Endodermal cell (in vitro differentiated cells): Measurements from ENCODE around the gene IRF2BP1. TPM values are rescaled to one million over a fixed set of nuclear protein-coding genes. Genes with fewer than 3 reads are reported as not detected.

Source experiments
- DNase-seq: peaks from one replicate; pipeline ENCODE4 v3.0.0-alpha.2; 2017
- H3K27ac ChIP-seq: 2 replicates; pipeline ENCODE4 v1.5.1; 2013; ENCODE audit warnings: mild to moderate bottlenecking, low read depth, low read length, moderate library complexity
- H3K27me3 ChIP-seq: 2 replicates; pipeline ENCODE4 v1.6.1; 2013; ENCODE audit warnings: mild to moderate bottlenecking, low read length, moderate library complexity; ENCODE audit not compliant: insufficient read depth, control insufficient read depth, poor library complexity, severe bottlenecking
- H3K36me3 ChIP-seq: 2 replicates; pipeline ENCODE4 v1.7.0; 2013; ENCODE audit warnings: mild to moderate bottlenecking, low read length, moderate library complexity; ENCODE audit not compliant: control insufficient read depth, insufficient read depth
- H3K4me1 ChIP-seq: one replicate; pipeline ENCODE4 v1.7.0; 2013; ENCODE audit warnings: low read length; ENCODE audit not compliant: control insufficient read depth, insufficient read depth
- H3K4me3 ChIP-seq: 2 replicates; pipeline ENCODE4 v1.5.1; 2013; ENCODE audit warnings: mild to moderate bottlenecking, low read length, moderate library complexity
- H3K9ac ChIP-seq: 2 replicates; pipeline ENCODE4 v1.6.1; 2013; ENCODE audit warnings: mild to moderate bottlenecking, low read length, moderate library complexity; ENCODE audit not compliant: poor library complexity, severe bottlenecking; ENCODE audit errors: extremely low read depth
- H3K9me3 ChIP-seq: 2 replicates; pipeline ENCODE4 v1.6.1; 2013; ENCODE audit warnings: mild to moderate bottlenecking, low read length, moderate library complexity; ENCODE audit not compliant: control insufficient read depth
- H3K27ac Mint-ChIP-seq: 2 replicates; pipeline ENCODE4 v1.8.0; 2020; ENCODE audit warnings: mixed read lengths
- H3K27me3 Mint-ChIP-seq: 2 replicates; pipeline ENCODE4 v1.8.0; 2021; ENCODE audit warnings: mild to moderate bottlenecking, mixed read lengths; ENCODE audit not compliant: insufficient read depth
- H3K36me3 Mint-ChIP-seq: 2 replicates; pipeline ENCODE4 v1.8.0; 2020; ENCODE audit warnings: low read depth, mixed read lengths
- H3K4me1 Mint-ChIP-seq: 2 replicates; pipeline ENCODE4 v1.8.0; 2020; ENCODE audit warnings: mixed read lengths
- H3K4me3 Mint-ChIP-seq: 2 replicates; pipeline ENCODE4 v1.8.0; 2020; ENCODE audit warnings: mild to moderate bottlenecking, moderate library complexity, mixed read lengths
- H3K9me3 Mint-ChIP-seq: 2 replicates; pipeline ENCODE4 v1.8.0; 2020; ENCODE audit warnings: mild to moderate bottlenecking, mixed read lengths
- CTCF ChIP-seq: fragments of 200-600 bp; sonication (generic); conservative IDR thresholded peaks from 2 replicates; pipeline ENCODE4 v1.5.0; 2021; ENCODE audit warnings: antibody characterized with exemption, mild to moderate bottlenecking
- WGBS, 2 experiments: methylation state at CpG; one replicate each; pipeline versions ENCODE4 v1.1.5 to v1.1.7; 2013; ENCODE audit warnings: missing lambda C conversion rate in 2 of 2, mixed read lengths in 1 of 2; ENCODE audit not compliant: insufficient coverage in 1 of 2, insufficient read length in 1 of 2; 5-methylcytosine and 5-hydroxymethylcytosine counted together
- long read RNA-seq, 4 experiments: library from polyadenylated mRNA in 2 of 4; library from RNA in 1 of 4; library from capped mRNA in 1 of 4; stranded (forward) in 3 of 4; unstranded in 1 of 4; transcript quantifications; one replicate each; pipeline ENCODE4 v2.0.0, GENCODE V29; 2020 to 2021; ENCODE audit warnings: inconsistent platforms in 1 of 4
- polyA plus RNA-seq, 2 experiments: library from polyadenylated mRNA; stranded (reverse); fragments of 50-300 nt; gene quantifications; one replicate each; pipeline ENCODE4 v1.2.3, GENCODE V29; 2013
- total RNA-seq, 2 donors: library from RNA; stranded (reverse); fragmentation: NEBNext Ultra II Directional in 1 of 2; extraction: Animal tissue kit (Norgen Biotek cat#: 25700) in 1 of 2; gene quantifications; 2 replicates in 1 of 2; 3 replicates in 1 of 2; pipeline ENCODE4 v1.2.1, GENCODE V29; 2021

The IRF2BP1 gene
- 10 to 100 TPM; 23.8 to 30.3 TPM for total RNA-seq
- 18.0 TPM for polyA plus RNA-seq (2013, experiment 1 of 2)
- polyA plus RNA-seq (2013, experiment 2 of 2) = 18.3 TPM
- long read RNA-seq, experiment 1, transcript IRF2BP1-201 (1 exons, 2,564 nt) = major isoform, 16 of 16 reads
- long read RNA-seq, experiment 1, partial matches to known transcripts = 0 of 16 reads
- long read RNA-seq, experiment 1, other reads (novel, unspliced or antisense) = 0 of 16 reads
- long read RNA-seq, experiment 2, transcript IRF2BP1-201 (1 exons, 2,564 nt) = major isoform, 115 of 115 reads
- long read RNA-seq, experiment 2, partial matches to known transcripts = 0 of 115 reads
- long read RNA-seq, experiment 2, other reads (novel, unspliced or antisense) = 0 of 115 reads
- long read RNA-seq, experiment 3, partial matches to known transcripts = 0 of 2 reads
- long read RNA-seq, experiment 3, other reads (novel, unspliced or antisense) = 0 of 2 reads
- long read RNA-seq, experiment 4 = 0 reads

- no peak for TF ChIP-seq CTCF
- no peaks in the 10 kb centered on the region for H3K27me3 ChIP-seq
- peaks cover 3% of the 10 kb centered on the region for H3K36me3 ChIP-seq
- Mint-ChIP-seq H3K27me3 (no peaks in the 10 kb centered on the region), H3K36me3 (peaks cover 4% of the 10 kb centered on the region), H3K9me3 (no peaks in the 10 kb centered on the region), H3K4me1 (peaks cover 20% of the 10 kb centered on the region), H3K4me3 (peak within 1 kb of the TSS; percentile 81), H3K27ac (peak within 1 kb of the TSS; percentile 99)
- peaks cover 6% of the 10 kb centered on the region for H3K4me1 ChIP-seq
- 1 to 2% methylated on average over 9 to 107 of the region's 107 CpGs for WGBS, 2 experiments
- peak within 1 kb of the TSS; percentile 81 for H3K9ac ChIP-seq
- peak within 1 kb of the TSS; percentile 68 for H3K27ac ChIP-seq
- no peaks in the 10 kb centered on the region for H3K9me3 ChIP-seq
- DNase-seq = peak; percentile 97
- peak within 1 kb of the TSS; percentile 90 for H3K4me3 ChIP-seq
Observed at GRCh38 chr19:45885556-45886426, at the start of gene IRF2BP1. IRF2BP1 (minus strand) TSS chr19:45886141; CDS start chr19:45885774, 367 bp downstream.

GRCh38 chr19:45935267-45935666 is 49.3 kb upstream of the IRF2BP1 start:
- TF ChIP-seq CTCF = no peak
- Mint-ChIP-seq H3K4me1 (no peaks in the 10 kb centered on the region), H3K4me3 (no peak overlapping the region), H3K36me3 (no peaks in the 10 kb centered on the region), H3K27me3 (peaks cover 75% of the 10 kb centered on the region), H3K9me3 (no peaks in the 10 kb centered on the region), H3K27ac (no peak overlapping the region)
- Histone ChIP-seq H3K9ac (no peak overlapping the region), H3K36me3 (no peaks in the 10 kb centered on the region), H3K27me3 (peaks cover 10% of the 10 kb centered on the region), H3K4me3 (no peak overlapping the region), H3K9me3 (no peaks in the 10 kb centered on the region), H3K4me1 (no peaks in the 10 kb centered on the region), H3K27ac (no peak overlapping the region)
- no peak for DNase-seq
- 87 to 88% methylated on average over 16 to 19 of the region's 19 CpGs for WGBS, 2 experiments

- H3K27me3 Mint-ChIP-seq = peaks cover 79% of the 10 kb centered on the region
Observed at GRCh38 chr19:45934551-45935230, 48.8 kb upstream of the IRF2BP1 start.

More at GRCh38 chr19:45934551-45935230, 48.8 kb upstream of the IRF2BP1 start:
- Mint-ChIP-seq H3K27ac (no peak overlapping the region), H3K4me1 (no peaks in the 10 kb centered on the region), H3K36me3 (no peaks in the 10 kb centered on the region), H3K4me3 (no peak overlapping the region), H3K9me3 (no peaks in the 10 kb centered on the region)
- Histone ChIP-seq H3K9me3 (no peaks in the 10 kb centered on the region), H3K27ac (no peak overlapping the region), H3K4me3 (no peak overlapping the region), H3K27me3 (peaks cover 10% of the 10 kb centered on the region), H3K36me3 (no peaks in the 10 kb centered on the region), H3K4me1 (no peaks in the 10 kb centered on the region), H3K9ac (no peak overlapping the region)
- DNase-seq = no peak
- TF ChIP-seq CTCF = no peak
- WGBS, 2 experiments = 75 to 77% methylated on average over 9 to 18 of the region's 19 CpGs
